HG03571 (cell line): ENCODE measurements around the gene MAP2K7.
"Not testable (repeated sequence)": the region's sequence is repeated elsewhere in the genome, so short reads cannot be mapped to it uniquely, and the experiment has no call there.

Experiments
- ATAC-seq: cut with Tn5 transposase; IDR thresholded peaks from one replicate; pipeline ENCODE4 v1.9.1; 2021; ENCODE audit not compliant: unreplicated experiment

MAP2K7 gene

GRCh38 chr19:7883105-7883504 is 20.6 kb upstream of the MAP2K7 start:
- no peak for ATAC-seq

- no peak for ATAC-seq
Observed at GRCh38 chr19:7883796-7884570, 19.7 kb upstream of the MAP2K7 start.

GRCh38 chr19:7885818-7886217 is 17.9 kb upstream of the MAP2K7 start:
- no peak for ATAC-seq

- ATAC-seq, result no peak
Observed at GRCh38 chr19:7887408-7888144, 16.1 kb upstream of the MAP2K7 start.

GRCh38 chr19:7888145-7888825 is 15.4 kb upstream of the MAP2K7 start, which contains the start of gene LRRC8E:
LRRC8E (plus strand) TSS chr19:7888510; CDS start chr19:7895604, 7,094 bp downstream.
- ATAC-seq, result no peak

- ATAC-seq, result no peak
Observed at GRCh38 chr19:7888826-7889217, 14.9 kb upstream of the MAP2K7 start.

- not testable (repeated sequence) for ATAC-seq
Observed at GRCh38 chr19:7893362-7894101, 10.1 kb upstream of the MAP2K7 start.

- ATAC-seq, result no peak
Observed at GRCh38 chr19:7894612-7895309, 8.9 kb upstream of the MAP2K7 start.

- ATAC-seq, result no peak
Observed at GRCh38 chr19:7895565-7895964, 8.1 kb upstream of the MAP2K7 start.

GRCh38 chr19:7897292-7897691 is 6.4 kb upstream of the MAP2K7 start:
- ATAC-seq, result no peak

GRCh38 chr19:7898967-7899366 is 4.7 kb upstream of the MAP2K7 start:
- no peak for ATAC-seq

- ATAC-seq, result no peak
Observed at GRCh38 chr19:7899751-7900378, 3.8 kb upstream of the MAP2K7 start.

GRCh38 chr19:7900401-7900870 is 3.2 kb upstream of the MAP2K7 start:
- ATAC-seq, result no peak

GRCh38 chr19:7900931-7901330 is 2.7 kb upstream of the MAP2K7 start:
- no peak for ATAC-seq

- no peak for ATAC-seq
Observed at GRCh38 chr19:7901337-7901736, 2.3 kb upstream of the MAP2K7 start.

- ATAC-seq, result peak; percentile 4
Observed at GRCh38 chr19:7902796-7903243, 857 bp upstream of the MAP2K7 start.

GRCh38 chr19:7904074-7905020 is 670 bp downstream of the MAP2K7 start:
- peak; percentile 27 for ATAC-seq

GRCh38 chr19:7905268-7905667 is 1.6 kb downstream of the MAP2K7 start:
- no peak for ATAC-seq

- no peak for ATAC-seq
Observed at GRCh38 chr19:7905859-7906258, 2.2 kb downstream of the MAP2K7 start.
